ENCODE results near the gene MRM3.

- no peak for TF ChIP-seq POLR2A (IDR thresholded peaks at IDR 0.05)
- TF ChIP-seq, protein P1, sequence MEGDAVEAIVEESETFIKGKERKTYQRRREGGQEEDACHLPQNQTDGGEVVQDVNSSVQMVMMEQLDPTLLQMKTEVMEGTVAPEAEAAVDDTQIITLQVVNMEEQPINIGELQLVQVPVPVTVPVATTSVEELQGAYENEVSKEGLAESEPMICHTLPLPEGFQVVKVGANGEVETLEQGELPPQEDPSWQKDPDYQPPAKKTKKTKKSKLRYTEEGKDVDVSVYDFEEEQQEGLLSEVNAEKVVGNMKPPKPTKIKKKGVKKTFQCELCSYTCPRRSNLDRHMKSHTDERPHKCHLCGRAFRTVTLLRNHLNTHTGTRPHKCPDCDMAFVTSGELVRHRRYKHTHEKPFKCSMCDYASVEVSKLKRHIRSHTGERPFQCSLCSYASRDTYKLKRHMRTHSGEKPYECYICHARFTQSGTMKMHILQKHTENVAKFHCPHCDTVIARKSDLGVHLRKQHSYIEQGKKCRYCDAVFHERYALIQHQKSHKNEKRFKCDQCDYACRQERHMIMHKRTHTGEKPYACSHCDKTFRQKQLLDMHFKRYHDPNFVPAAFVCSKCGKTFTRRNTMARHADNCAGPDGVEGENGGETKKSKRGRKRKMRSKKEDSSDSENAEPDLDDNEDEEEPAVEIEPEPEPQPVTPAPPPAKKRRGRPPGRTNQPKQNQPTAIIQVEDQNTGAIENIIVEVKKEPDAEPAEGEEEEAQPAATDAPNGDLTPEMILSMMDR (IDR thresholded peaks at IDR 0.05) = no peak
These were observed 16.1 kb downstream of the MRM3 start for GRCh38 chr17:798246-798645.

All from heart left ventricle (tissue), 13 donors.